Superior temporal gyrus (tissue), 1 donor: ENCODE data around the gene MRAP.
"Not testable (repeated sequence)": the region's sequence is repeated elsewhere in the genome, so short reads cannot be mapped to it uniquely, and the experiment has no call there.

ENCODE experiments used
- DNase-seq: peaks from one replicate; pipeline ENCODE4 v3.0.0-alpha.2; 2016; ENCODE audit errors: extremely low spot score

MRAP gene

GRCh38 chr21:32298658-32299081 lies at the start of gene MRAP:
MRAP (plus strand) TSS chr21:32298855; CDS start chr21:32298972, 117 bp downstream.
- DNase-seq, result no peak

GRCh38 chr21:32249511-32250280 lies 49.0 kb upstream of the MRAP start:
- DNase-seq, result no peak

- no peak for DNase-seq
Observed at GRCh38 chr21:32252136-32252535, 46.5 kb upstream of the MRAP start.

GRCh38 chr21:32253215-32253641 lies 45.4 kb upstream of the MRAP start:
- no peak for DNase-seq

- DNase-seq, result no peak
Observed at GRCh38 chr21:32256251-32256650, 42.4 kb upstream of the MRAP start.

- peak; percentile 80 for DNase-seq
Observed at GRCh38 chr21:32256873-32257620, 41.6 kb upstream of the MRAP start.

- peak; percentile 95 for DNase-seq
Observed at GRCh38 chr21:32257962-32258785, 40.5 kb upstream of the MRAP start.

- not testable (repeated sequence) for DNase-seq
Observed at GRCh38 chr21:32258786-32259048, 39.9 kb upstream of the MRAP start.

- DNase-seq, result no peak
Observed at GRCh38 chr21:32260130-32260529, 38.5 kb upstream of the MRAP start.

GRCh38 chr21:32261929-32262328 lies 36.7 kb upstream of the MRAP start:
- no peak for DNase-seq

GRCh38 chr21:32265321-32265720 lies 33.3 kb upstream of the MRAP start:
- DNase-seq, result not testable (repeated sequence)

GRCh38 chr21:32270748-32271147 lies 27.9 kb upstream of the MRAP start:
- no peak for DNase-seq

GRCh38 chr21:32276671-32277070 lies 22.0 kb upstream of the MRAP start:
- no peak for DNase-seq

GRCh38 chr21:32278103-32278502 lies 20.6 kb upstream of the MRAP start:
- DNase-seq, result no peak

GRCh38 chr21:32278518-32279376 lies 19.9 kb upstream of the MRAP start, which contains the start of gene MIS18A:
MIS18A (minus strand) TSS chr21:32279049; CDS start chr21:32279014, 35 bp downstream.
- peak; percentile 96 for DNase-seq

- DNase-seq, result no peak
Observed at GRCh38 chr21:32279377-32279680, 19.3 kb upstream of the MRAP start.

GRCh38 chr21:32281531-32281930 lies 17.1 kb upstream of the MRAP start:
- DNase-seq, result no peak

- no peak for DNase-seq
Observed at GRCh38 chr21:32282992-32283391, 15.7 kb upstream of the MRAP start.

- DNase-seq, result no peak
Observed at GRCh38 chr21:32285476-32285875, 13.2 kb upstream of the MRAP start.

GRCh38 chr21:32297449-32297848 lies 1.2 kb upstream of the MRAP start:
- DNase-seq, result no peak

- DNase-seq, result no peak
Observed at GRCh38 chr21:32298148-32298559, 501 bp upstream of the MRAP start.

- no peak for DNase-seq
Observed at GRCh38 chr21:32299695-32300094, 1.0 kb downstream of the MRAP start.
